ENCODE data around the gene SSTR1. TPM values are rescaled to one million over a fixed set of nuclear protein-coding genes. Genes with fewer than 3 reads are reported as not detected.

Gene SSTR1
- total RNA-seq, 1 donor from 2014 or later: 0.08 TPM

DNA sequence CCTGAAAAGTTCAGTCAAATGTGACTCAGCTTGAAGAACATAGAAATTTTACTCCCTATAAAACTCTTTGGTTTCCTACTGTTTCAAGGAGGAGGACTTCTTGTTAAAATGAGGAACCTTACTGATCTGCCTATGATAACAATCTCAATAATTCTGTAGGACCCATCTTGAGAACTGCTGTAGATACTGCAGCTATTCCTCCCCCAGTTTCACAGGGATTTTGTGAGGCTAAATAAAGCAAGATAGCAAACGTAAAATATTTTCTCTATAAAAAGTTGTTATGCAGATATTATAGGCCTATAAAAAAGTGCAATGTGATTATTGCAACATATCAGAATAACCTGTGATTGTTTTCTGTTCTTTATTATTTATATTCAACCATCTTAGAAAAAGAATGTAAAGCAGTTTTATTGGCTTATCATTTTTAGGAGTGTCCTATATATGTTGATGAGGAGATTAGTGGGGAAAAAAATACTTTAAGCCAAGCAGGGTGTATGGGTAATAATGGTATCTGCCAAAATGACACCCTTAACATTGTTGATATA is 36.1 kb downstream of the SSTR1 start:
- no peak for ATAC-seq

DNA sequence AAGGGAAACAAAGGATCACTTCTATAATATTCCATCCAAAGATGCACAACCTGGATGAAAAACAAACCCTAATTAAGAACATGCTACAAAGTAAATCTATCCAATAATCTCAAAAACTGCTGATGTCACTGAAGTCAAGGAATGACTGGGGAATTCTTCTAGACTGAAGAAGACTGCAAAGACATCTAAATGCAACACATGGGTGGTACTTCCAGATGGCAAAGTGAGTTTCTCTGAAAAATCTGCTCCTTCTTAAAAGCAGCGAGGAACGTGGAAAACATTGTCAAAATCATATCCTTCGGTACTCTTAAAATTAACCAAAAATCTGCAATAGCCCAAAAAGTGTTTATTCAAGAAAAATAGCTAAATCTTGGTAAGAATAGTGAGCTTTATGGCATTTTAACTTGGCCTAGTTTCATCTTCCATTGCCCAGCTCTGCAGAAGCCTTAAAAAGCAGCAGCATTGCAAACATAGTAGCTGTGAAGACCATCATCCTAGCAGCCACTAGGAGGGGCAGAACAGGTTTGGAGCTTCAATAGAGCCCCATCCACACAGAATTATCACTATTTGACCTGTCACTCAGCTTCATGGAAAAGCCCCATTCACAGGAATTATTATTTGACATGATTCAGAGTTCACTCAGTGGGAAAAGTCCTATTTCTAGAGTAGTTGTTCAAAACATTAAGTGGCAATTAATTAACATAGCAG is 40.8 kb downstream of the SSTR1 start:
- no peak for ATAC-seq

DNA sequence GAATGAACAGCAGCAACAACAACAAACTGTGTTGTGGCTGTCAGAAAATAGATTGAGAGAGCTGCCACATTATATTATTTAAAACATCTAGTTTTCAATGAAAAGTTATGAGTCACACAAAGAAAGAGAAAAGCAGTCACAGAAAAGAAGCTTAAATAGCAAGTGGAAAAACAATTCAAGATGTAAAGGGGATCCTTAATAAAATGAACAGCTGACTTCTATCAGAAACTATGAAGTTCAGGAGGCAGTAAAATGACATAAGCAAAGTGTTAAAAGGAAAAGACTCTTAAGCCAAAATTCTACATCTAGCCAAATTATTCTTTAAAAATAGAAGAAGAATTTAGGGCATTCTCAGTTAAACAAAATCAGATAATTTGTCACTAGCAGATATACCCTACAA is 42.6 kb downstream of the SSTR1 start:
- no peak for ATAC-seq

DNA sequence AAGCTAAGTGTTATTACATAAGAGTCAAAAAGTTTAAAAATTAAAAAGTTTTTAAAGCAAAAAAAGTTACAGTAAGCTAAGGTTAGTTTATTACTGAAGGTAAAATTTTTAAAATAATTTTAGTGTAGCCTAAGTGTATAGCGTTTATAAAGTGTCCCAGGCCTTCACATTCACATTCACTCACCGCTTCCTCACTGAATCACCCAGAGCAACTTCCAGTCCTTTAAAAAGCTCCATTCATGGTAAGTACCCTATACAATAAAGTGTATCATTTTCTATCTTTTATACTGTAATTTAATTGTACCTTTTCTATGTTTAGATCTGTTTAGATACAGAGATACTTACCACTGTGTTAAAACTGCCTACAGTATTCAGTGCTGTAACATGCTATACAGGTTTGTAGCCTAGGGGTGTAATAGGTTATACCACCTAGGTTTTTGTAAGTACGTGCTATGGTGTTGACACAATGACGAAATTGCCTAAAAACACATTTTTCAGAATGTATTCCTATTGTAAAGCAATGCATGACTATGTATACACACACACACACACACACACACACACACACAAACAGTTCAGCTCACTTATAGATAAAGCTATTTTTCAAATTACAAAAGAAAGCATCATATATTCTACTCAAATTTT is 44.5 kb downstream of the SSTR1 start:
- no peak for ATAC-seq

DNA sequence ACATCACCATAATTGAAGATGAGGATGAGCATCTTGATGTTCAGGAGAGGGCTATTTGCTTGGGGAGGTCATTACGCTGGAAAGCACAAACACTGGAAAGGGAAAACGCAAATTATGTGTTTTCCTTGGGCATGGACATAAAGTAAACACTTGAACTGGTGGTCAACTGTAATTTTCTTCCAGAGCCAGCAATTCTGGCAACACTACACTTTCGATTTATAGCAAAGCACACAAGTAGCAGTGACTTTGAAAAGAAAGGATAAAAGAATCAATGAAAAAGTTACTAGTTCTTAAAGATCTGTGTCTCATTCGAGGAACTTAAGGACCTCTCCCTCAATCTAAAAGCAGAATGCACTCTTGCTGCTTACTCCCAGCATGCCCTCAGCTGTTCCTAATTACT is 46.0 kb downstream of the SSTR1 start:
- ATAC-seq: no peak

DNA sequence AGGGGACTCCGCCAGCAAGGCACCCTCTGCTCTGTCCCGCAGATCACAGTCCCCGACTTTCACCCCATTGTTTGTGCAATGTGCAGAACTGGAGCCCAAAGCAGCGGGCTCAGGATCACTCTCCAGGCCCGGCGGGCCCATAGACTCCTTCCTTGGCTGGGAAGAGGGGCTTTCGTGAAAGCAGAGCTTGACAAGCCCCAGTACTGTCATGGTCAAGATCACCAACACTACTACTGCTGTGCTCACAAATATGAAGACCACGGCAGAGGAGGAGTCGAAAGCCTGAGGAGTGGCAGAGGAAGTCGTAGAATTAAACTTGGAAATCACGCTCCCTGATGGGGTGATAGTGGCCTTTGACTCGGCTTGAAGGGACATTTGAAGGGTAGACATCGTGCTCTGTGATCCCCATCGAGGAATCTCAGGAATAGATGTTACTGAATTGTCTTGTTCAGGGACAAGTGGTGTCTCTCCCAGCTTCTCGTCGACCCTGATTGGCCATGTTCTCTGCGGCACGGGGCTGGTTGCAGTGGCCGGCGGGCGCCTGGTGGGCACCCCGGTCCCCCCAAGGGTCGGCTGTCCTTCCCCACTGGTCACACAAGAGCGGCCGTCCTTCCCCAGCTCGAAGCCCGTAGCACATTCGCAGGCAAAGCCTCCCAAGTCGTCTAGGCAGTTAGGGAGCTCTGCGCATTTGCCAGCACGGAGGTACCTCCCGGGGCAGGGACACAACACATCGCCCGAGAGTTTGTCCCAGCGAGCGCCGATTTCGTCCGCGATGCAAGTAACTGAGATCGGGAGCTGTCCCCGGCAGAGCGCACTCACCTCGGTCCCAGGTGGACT is 47.1 kb downstream of the SSTR1 start:
- ATAC-seq: no peak

DNA sequence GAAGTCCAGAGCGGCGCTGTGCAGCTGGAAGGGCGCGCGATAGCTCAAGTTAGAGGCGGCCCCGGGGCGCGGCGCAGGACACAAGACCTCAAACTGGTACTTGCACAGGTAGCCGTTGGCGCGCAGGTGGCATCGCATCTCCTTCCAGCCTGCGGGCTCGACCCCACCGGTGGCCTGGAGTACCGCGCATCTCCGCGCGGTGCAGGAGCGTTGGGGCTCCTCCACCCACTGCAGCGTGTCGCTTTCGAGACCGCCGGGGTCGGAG is 47.6 kb downstream of the SSTR1 start:
- ATAC-seq: peak; percentile 30

DNA sequence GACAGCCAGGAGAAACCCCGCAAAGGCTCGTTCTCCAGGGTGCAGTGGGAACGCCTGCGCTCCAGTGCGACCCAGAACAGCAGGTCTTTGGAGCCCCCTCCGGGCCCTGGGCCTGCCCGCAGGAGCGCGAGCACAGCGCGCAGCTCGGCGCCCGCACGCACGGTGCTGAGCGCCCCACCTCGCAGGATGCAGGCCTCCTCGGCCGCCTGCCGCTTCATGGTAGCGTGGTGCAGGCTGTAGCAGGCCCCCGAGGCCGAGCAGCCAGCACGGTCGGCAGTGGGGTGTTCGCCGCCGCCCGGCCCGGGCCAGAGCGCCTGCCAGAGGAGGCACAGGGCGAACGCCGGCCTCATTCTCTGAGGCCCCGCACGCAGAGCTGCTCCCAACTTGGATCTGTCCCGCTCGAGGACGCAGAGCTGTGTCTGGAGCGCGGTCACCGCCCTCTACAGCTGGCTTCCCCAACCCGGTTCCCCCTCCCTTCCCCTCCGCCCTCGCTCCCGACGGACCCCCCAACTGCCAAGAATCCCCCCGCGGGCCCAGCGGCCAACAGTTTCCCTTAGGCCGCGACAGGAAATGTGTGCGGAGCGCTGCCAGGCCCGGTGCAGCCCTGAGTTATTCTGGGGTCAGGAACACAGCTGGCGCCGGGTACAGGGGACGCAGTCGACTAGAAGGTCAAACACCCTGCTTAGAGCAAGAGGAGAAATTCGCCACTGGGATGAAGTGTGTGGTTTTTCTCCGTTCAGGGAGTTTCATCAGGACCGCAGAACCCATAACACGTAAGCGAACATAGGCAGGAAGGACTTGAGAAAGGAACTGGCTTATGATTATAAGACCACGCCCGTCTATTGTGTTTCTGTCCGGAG is 48.2 kb downstream of the SSTR1 start, which contains the start of gene CLEC14A:
Gene CLEC14A (minus strand): TSS at position 421 of the 860 bp plus-strand sequence. CDS start 71 bp downstream, at position 350.
- ATAC-seq: peak; percentile 77

DNA sequence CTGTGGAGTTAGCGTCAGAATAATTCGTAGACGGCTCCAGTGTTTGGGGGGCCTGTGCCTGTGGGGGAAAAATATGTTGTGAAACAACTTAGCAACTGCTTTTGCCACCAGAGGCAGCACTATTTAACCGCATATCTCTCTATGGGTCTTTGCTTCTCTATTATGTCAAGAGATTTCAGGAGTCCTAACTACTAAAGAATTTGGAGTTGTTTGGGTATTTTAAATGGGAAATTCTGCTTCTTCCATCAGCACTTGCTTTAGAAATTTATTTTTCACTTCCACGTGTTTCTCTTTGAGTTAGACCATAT is 48.8 kb downstream of the SSTR1 start:
- ATAC-seq: no peak

DNA sequence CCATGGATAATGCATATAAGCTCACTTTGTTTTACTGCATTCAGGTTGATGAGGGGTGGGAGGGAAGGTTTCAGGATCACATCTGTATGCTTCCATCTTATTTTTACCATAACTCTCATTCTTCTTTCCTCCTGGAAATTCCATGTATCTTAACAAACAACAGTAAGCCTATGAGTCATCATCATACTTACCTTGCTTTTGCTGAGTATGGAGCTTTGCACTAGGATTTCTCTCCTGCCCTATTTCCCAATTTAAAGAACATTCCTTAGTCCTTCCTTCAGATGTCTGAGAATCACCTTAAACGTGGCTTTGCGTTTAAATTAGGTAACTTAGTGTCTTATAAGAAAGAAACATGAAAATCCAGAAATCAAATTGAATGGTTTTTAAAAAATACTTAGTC is 49.8 kb downstream of the SSTR1 start:
- no peak for ATAC-seq

DNA sequence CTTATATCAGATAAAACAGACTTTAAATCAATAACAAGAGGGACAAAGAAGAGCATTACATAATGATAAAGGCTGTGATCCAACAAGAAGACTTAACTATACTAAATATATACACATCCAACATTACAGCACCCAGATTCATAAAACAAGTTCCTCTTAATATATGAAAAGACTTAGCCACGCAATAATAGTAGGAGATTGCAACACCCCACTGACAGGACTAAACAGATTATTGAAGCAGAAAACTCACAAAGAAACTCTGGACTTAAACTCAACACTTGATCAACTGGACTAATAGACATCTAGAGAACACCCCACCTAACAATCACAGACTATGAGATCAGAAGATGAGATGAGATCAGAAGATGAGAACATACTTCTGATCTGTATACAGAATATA is 53.9 kb downstream of the SSTR1 start:
- ATAC-seq: no peak

Other genes starting within 250 kb of the SSTR1 start
- gene CLEC14A, start 48.2 kb downstream of the SSTR1 start, total RNA-seq: 4.1 TPM

All from esophagus mucosa (tissue), 1 donor.